NCI-H1694 (cell line): ENCODE results near the gene ATP5F1C.
"Not testable (repeated sequence)": the region's sequence is repeated elsewhere in the genome, so short reads cannot be mapped to it uniquely, and the experiment has no call there.

Experiments
- DNase-seq: peaks from one replicate; lab custom pipeline; 2025; lab: John Stamatoyannopoulos, UW

Gene ATP5F1C

DNA sequence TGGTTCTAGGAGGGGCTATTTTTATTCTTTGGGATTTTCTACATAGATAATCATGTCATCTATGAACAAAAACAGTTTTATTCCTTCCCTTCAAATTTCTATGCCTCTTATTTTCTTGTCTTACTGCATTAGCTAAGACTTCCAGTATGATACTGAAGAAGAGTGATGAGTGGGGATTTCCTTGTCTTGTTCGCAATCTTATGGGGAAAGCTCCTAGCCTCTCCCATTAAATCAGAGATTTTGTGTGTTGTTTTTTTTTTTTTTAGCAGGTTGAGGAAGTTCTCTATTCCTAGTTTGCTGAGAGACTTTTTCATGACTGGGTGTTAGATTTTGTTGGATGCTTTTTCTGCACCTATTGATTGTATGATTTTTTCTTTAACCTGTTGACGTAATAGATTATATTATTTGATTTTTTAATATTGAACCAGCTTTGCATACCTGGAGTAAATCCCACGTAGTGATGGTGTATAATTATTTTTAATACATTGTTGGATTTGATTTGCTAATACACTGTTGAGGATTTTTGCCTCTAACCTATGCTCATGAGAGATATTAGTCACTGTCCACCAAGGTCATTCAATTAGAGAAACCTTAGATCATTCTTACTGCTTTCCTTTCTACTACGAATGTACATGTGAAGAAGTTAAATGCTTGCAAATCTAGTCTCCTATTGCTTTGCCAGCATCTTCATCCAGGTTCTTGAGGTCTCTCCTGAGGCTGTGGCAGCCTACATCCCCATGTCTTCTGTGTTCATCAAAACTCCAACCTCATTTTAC is 6.5 kb downstream of the ATP5F1C start:
- no peak for DNase-seq

DNA sequence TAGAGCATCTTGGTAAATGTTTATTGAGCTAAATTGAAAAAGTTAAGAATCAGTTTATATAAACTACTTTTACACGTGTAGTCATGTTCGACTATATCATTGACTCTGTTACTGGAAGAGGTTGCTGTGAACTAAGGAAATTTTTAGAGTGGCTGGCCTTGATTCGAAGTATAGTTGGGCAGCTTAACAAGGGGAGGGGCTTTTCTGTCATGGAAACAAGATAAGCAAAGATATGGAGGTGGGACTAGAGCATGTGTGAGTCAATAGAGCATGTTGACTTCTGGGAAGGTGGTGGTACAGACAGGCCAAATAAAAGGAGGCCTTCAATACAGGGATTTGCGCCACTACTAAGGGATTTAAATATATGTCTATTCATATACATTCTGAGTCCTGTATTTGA is 7.6 kb downstream of the ATP5F1C start:
- no peak for DNase-seq

DNA sequence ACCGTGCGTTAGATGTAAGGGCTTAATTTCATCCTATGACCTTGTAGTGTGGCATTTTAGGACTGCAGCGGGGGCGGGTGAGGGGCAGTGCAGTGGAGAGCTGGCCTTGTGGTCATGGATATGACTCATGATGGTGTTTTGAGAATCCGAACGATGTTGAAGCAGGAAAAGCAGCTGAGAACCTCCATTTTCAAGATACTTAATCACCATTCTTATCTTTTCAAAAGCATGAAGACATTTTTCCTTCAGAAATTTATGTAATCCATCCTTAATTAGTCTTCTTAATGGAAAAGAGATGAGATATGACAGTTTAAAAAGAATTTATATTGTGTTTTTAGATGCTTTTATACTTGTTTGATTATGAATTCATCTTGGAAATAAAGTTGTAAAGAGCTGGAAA is 9.6 kb downstream of the ATP5F1C start:
- no peak for DNase-seq

DNA sequence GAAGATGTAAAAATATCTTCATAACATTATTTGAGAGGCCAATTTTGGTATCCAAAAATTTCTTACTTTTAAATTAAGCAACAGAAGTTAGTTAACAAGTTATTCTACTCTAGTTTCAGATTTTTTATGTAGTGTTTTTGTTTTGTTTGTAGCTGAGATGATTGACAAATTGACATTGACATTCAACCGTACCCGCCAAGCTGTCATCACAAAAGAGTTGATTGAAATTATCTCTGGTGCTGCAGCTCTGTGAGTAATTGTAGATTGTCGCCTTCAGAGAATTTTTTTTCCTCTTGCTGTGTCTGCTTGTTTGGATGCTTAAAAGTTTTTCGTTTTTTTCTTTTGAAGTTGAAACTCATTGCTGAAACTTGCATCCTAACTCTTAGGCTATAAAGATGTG is 14.6 kb downstream of the ATP5F1C start:
- DNase-seq: no peak

DNA sequence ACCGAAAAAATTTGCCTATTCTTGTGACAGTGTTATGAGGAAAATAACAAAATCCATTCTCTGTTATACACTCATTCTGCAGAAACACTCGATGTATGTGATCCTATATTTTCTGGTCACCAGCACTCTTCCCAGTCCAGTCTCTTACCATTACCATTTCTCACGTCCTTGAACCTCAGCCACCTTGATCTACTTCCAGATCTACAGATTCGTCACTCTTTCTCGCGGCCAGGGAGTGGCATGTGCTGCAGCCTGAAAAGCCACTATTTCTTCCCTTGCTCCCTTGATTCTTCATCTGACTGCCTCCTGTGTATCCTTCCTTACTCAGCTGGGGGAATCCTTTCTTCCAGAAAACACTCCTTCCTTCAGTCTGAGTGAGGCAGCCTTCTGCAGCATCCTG is 16.2 kb downstream of the ATP5F1C start:
- DNase-seq: no peak

DNA sequence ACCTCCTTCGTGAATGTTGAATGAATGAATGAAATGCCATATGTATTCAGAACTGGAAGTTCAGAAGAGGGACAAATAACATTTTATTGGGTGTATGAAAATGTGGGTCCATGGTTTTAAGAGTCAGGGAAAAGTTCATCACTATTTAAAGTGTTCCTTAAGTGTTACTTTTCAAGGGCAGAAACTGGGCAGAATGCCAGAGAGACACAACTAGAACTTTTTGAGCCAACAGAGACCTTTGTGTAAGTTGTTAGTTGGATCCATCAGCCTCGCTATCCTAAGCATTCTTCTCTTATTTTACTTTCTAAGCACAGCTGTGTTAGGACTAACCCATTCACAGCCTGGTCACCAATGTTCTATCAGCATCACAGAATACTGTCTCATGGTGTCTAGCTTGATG is 16.8 kb downstream of the ATP5F1C start:
- DNase-seq: no peak

DNA sequence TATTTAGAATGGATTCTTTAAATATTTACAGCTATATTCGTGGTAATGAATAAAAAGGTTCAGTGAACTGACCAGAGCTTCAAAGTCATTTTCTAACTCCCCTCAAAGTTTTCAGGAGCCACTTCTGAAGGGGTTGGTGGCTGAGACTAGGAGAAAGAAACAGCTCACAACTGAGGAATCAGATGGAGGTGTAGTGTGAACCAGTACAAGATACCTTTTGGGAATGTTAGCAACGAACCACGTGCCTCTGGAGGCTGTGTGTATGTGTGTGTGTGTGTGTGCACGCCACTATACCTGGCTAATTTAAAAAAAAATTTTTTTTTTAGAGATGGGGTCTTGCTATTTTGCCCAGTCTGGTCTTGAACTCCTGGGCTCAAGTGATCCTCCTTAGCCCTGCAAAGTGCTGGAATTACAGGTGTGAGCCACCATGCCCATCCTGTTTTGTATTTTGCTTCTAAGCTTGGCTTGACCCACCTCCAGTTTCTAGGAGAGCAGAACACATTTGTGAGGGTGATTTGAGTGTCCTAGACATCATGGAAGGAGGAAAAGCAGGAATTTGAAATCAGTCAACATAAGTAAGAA is 20.8 kb downstream of the ATP5F1C start:
- DNase-seq: no peak

DNA sequence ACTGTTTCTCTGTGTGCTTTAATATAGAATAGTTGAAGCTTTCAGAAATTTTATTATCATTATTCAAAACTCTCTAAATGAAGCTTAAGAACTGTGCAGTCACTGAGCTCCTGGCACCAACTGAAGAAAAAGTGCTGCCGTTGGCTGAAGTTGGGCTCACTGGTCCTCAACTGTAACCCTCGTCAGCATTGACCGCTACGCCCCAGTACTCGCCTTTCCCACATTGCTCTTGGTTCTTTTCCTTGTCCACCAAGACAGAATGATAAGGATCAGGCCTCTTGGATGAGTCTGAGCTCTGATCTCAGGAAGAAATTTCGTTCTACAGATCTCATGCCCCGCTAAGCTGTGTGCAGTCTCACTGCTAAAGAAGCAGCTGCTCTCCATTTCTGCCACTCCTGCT is 22.5 kb downstream of the ATP5F1C start:
- no peak for DNase-seq

DNA sequence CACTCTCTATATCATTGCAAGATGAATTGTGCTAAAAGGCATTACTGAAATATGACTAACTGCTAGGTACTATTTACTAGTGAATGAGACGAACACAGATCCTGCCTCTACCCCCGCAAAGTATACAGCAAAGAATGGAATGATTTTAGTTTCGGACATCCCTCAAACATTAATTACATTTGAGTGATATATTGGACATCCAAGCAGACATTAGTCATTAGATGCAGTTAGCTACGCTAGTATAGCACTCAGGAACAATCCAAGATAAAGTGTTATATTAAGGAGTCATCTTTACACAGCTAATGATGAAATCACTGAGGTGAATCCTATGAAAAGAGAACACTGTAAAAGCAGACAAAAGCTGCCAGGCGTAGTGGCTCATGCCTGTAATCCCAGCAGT is 23.0 kb downstream of the ATP5F1C start:
- no peak for DNase-seq

DNA sequence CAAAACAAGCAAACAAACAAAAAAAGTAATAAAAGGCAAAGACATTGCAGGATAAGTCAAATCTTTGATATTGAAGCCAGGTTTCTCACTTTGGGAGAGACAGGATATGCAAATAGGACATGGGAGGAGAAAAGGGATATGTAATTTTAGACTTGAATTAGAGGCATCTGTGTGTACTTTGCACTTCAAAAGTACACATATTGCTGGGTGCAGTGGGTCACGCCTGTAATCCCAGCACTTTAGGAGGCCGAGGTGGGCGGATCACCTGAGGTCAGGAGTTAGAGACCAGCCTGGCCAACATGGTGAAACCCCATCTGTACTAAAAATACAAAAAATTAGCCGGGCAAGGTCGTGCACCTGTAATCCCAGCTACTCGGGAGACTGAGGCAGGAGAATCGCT is 23.8 kb downstream of the ATP5F1C start:
- DNase-seq: not testable (repeated sequence)

DNA sequence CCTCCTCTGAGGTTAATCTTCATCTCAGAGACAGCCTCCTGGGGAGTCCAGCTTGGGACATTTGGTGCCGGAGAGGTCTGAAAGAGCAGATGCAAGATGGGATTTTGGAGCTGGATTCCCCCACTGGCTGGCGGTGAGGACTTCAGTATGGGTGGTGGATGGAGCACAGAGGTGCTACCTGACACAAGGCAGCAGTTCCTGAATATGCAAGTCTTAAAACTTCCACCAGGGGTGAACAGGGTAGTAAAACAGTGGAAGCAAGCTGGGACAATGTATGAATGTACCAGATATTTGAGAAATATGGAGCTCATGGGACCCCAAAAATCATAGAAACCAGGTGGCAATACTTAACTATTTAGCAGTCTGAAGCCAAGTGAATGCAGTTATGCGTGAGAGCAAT is 25.5 kb downstream of the ATP5F1C start:
- no peak for DNase-seq

DNA sequence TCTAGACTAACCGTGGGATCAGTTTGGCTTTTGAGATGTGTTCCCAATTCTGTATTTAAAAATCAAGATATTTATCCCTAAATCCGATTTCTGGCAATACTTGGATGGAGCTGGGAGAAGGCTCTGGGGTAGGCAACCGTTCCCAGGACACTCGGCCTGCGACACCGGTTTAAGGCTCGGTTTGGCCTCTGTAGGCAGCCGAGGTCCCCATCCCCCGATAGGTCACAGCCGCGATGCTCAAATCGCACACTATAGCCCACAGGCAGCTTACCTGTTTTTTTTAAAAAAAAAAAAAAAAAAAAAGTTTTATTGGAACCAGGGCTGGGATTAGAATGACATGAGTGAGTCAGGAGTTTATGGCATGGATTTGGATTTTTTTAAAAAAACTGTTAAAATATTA is 29.6 kb downstream of the ATP5F1C start:
- DNase-seq: no peak

DNA sequence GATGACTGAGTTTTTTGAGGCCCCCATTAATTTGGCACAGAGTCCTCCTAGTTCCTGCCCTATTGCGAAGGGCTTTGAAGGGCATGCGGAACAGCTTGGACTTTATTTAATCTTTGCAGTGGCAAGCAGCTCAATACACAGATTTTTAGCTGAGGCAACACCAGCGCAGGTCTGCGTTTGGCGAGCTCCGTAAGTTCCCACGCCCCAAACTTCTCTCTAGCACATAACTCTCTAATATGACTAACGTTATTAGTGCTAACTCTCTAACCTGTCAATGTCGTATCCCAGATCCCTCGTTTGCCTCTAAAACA is 30.0 kb downstream of the ATP5F1C start:
- no peak for DNase-seq

DNA sequence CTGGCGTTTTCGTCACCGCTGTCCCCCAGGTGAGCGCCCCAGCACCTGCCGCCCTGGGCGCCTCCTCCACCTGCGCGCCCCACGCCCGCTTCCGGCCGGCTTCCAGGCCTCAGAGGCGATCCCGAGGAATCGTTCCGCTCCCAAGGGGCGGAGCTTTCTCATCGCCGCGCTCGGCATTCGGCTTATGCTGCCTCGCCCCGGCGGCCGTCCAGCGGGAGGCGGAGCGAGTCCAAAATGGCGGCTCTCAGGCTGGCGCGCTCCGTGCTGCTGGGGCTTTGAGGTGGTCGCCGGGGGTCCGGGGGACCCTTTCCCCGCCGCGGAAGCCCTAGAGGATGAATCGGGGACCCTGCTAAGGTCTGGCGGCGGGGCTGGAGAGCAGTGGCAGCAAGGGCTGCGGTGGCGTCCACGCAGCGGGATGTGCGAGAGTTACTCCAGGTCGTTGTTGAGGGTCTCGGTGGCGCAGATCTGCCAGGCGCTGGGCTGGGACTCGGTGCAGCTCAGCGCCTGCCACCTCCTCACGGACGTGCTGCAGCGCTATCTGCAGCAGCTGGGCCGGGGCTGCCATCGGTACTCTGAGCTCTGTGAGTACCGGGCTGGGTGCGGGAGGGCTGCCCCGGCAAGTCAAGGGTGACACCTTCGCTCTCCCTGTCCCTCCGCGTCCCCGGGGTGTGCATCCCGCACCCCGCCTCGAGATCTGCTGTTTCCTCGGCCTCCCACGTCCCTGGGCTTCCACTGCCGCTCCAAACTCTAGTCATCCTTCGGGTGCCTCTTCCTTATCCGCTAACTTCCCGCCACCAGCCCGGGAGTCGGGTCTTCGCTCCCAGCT is 30.5 kb downstream of the ATP5F1C start, which contains the start of gene TAF3:
TAF3 (plus strand) TSS at position 211 of the 826 bp plus-strand sequence; CDS start at position 416, 205 bp downstream.
- peak; percentile 76 for DNase-seq

DNA sequence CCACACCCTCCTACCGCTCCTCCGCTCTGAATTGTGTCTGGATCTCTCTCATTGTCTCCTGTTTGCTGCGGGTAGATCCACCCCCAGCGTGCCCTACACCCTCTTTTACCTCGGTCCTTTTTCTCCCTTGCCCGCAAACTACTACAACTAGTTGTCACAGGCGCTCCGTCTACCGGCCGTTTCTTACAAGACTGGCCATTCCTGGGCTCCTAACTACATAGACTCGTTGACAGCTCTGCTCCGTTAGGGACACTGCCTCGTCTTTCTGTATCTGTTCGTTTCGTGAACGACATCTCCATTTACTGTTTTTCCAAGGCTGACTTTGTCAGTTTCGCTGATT is 31.1 kb downstream of the ATP5F1C start:
- no peak for DNase-seq

DNA sequence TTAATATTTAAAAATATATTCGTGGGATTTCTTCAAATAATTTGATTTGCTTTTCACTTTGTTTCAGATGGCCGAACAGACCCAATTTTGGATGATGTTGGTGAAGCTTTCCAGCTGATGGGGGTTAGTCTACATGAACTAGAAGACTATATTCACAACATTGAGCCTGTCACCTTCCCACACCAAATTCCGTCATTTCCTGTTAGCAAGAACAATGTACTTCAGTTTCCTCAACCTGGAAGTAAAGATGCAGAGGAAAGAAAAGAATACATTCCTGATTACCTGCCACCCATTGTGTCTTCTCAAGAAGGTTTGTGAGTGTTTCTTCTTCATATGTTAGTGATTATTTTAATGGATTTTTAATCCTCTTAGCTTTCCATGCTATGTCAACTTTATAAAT is 36.3 kb downstream of the ATP5F1C start:
- no peak for DNase-seq

DNA sequence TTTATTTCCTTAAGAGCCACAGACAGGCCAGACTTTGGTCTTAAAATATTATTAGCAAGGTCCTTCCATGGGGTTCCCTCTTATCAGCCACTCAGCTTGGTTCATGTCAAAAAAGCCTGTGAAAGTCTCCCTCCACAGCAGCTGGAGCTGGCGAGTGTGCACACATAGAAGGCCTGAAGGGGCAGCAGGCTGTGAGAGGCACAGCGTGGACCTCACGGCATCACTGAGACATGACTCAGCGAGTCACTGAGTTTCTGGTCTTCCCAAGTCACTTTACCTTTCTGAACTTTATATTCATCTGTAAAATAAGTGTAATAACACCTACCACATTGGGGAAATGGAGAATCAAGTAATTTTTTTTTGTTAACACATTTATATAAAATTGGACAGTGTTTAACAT is 39.0 kb downstream of the ATP5F1C start:
- no peak for DNase-seq

DNA sequence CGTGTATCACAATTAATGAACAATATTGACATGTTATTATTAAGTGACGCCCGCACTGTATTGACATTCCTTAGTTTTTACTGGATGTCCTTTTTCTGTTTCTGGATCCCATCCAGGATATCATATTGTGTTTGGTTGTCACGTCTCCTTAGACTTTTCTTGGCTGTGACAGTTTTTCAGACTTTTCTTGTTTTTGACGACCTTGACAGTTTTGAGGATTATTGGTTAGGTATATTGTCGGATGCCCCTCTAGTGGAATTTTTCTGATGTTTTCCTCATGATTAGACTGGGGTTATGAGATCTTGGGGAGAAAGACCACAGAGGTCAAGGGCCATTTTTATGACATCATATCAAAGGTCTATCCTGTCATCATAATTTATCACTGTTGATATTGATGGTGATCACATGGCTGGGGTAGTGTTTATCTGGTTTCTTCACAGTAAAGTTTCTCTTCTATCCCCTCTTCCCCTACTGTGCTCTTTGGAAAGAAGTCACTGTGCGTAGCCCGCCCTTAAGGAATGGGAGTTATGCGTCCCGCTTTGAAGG is 41.4 kb downstream of the ATP5F1C start:
- no peak for DNase-seq

DNA sequence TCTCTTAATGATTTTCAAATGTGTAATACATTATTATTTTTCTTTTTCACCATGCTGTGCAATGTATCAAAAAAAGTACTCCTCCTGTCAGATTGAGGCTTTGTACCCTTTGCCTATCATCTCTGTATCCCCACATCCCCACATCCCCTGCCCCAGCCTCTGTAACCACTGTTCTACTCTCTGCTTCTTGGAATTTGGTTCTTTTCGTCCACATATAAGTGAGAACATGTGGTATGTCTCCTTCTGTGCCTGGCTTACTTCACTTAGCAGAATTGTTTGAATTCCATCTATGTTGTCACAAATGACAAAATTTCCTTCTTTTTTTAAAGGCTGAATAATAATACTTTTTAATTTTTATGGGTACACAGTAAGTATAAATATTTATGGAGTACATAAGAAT is 44.1 kb downstream of the ATP5F1C start:
- DNase-seq: no peak

DNA sequence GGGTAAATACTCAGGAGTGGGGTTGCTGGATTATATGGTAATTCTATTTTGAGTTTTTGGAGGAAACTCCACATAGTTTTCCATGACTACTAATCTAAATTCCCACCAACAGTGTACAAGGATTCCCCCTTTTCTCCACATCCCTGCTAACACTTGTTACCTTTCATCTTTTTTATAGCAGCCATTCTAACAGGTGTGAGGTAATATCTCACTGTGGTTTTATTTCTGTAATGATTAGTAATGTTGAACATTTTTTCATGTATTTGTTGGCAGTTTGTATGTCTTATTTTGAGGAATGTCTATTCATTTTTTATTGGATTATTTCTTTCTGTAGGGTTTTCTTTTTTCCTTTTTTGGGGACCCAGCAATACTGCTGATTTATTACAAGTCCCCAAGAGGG is 45.2 kb downstream of the ATP5F1C start:
- DNase-seq: no peak

DNA sequence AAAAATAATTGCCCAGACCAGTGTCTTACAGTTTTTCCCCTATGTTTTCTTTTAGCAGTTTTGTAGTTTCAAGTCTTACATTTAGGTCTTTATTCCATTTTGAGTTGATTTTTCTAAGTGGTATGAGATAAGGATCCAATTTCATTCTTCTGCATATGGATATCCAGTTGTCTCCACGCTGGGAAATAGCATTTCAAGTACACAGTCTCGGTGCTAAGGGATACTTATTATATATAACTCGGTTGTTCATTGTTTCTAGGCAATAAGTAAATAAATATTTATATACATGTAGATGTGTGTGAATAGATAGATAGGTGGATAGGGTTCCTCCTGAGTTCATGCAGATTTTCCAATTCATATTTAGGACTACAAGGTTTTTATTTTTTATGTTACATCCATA is 46.3 kb downstream of the ATP5F1C start:
- DNase-seq: no peak

DNA sequence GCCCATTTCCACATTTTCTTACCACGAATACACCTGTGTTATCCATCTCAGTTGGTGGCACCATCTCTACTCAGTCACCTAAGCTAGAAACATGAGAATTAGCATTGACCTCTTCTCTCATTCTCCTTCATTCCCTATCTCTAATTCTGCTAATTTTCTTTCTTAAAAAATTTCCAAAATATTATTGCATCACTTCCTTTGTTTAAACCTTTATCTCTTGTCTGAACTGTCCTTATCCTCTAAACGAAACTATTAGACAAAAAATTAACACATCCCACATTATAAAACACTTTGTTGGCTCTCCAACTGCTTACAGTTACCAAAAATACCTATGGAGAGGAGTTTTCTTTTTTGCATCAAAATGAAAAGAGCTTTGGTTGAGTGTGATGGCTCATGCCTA is 48.6 kb downstream of the ATP5F1C start:
- no peak for DNase-seq

DNA sequence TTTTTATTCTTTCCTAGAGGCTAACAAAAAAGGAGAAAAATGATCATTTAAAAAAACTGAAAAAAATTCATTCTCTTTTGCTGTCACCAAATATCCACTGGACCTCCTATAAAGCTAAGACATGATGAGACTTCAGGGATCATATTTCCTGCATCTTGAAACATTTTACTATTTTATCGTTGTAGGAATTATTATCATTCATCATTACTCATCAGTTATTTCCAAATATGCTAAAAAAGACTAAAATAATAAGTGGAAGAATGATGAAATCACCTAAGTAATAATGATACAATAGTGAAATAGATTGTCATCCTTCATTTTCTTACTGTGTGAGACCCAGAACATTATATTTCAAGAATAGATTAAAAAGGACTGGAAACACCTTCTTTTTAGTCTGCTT is 58.6 kb downstream of the ATP5F1C start:
- no peak for DNase-seq
